ENCODE results near the gene MRO.

MRO gene

DNA sequence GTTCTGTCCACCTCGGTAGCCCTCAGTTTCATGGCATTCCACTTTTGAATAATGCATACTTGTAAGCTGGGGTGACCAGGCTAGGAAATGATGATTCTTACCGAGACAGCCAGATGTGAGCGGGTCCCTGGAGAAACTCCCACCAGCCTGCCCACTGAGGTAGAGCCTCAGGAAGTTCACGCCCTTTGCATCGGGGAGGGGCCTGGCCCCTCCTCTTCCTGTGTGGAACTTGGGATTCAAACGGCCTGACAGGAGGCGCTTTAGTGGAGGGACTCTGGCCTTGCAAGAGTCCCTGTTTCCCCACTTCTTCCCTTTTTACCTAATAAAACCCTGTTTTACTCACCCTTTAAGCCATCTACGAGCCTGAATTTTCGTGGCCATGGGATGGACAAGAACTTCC is 44.6 kb downstream of the MRO start:
- no peak for ATAC-seq
- TF ChIP-seq ESRRG (CRISPR knock-in tag; IDR thresholded peaks at IDR 0.05) (no peak), RARB (CRISPR knock-in tag; IDR thresholded peaks at IDR 0.05) (no peak), ZNF8 (CRISPR knock-in tag; IDR thresholded peaks at IDR 0.05) (no peak), POU6F1 (CRISPR knock-in tag; IDR thresholded peaks at IDR 0.05; ENCODE audit: borderline replicate concordance, low read depth) (no peak), PPARA (CRISPR knock-in tag; IDR thresholded peaks at IDR 0.05; ENCODE audit: borderline replicate concordance) (no peak), CREB5 (CRISPR knock-in tag; IDR thresholded peaks at IDR 0.05; ENCODE audit: low read depth) (no peak), CSDC2 (CRISPR knock-in tag; IDR thresholded peaks at IDR 0.05) (no peak), ZC3H10 (CRISPR knock-in tag; IDR thresholded peaks at IDR 0.05) (no peak), ARNTL (CRISPR knock-in tag; IDR thresholded peaks at IDR 0.05; ENCODE audit: borderline replicate concordance, low read depth) (no peak), ZFP3 (CRISPR knock-in tag; IDR thresholded peaks at IDR 0.05) (no peak), GLIS3 (CRISPR knock-in tag; IDR thresholded peaks at IDR 0.05) (no peak), TOX (CRISPR knock-in tag; IDR thresholded peaks at IDR 0.05; ENCODE audit: borderline replicate concordance) (no peak), BACH2 (CRISPR knock-in tag; IDR thresholded peaks at IDR 0.05; ENCODE audit: borderline replicate concordance) (no peak), ISL1 (CRISPR knock-in tag; IDR thresholded peaks at IDR 0.05) (no peak), OSR1 (CRISPR knock-in tag; IDR thresholded peaks at IDR 0.05) (no peak)
- TF ChIP-seq, protein P1, sequence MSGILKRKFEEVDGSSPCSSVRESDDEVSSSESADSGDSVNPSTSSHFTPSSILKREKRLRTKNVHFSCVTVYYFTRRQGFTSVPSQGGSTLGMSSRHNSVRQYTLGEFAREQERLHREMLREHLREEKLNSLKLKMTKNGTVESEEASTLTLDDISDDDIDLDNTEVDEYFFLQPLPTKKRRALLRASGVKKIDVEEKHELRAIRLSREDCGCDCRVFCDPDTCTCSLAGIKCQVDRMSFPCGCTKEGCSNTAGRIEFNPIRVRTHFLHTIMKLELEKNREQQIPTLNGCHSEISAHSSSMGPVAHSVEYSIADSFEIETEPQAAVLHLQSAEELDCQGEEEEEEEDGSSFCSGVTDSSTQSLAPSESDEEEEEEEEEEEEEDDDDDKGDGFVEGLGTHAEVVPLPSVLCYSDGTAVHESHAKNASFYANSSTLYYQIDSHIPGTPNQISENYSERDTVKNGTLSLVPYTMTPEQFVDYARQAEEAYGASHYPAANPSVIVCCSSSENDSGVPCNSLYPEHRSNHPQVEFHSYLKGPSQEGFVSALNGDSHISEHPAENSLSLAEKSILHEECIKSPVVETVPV (CRISPR knock-in tag; IDR thresholded peaks at IDR 0.05): no peak
- TF ChIP-seq, protein P2, sequence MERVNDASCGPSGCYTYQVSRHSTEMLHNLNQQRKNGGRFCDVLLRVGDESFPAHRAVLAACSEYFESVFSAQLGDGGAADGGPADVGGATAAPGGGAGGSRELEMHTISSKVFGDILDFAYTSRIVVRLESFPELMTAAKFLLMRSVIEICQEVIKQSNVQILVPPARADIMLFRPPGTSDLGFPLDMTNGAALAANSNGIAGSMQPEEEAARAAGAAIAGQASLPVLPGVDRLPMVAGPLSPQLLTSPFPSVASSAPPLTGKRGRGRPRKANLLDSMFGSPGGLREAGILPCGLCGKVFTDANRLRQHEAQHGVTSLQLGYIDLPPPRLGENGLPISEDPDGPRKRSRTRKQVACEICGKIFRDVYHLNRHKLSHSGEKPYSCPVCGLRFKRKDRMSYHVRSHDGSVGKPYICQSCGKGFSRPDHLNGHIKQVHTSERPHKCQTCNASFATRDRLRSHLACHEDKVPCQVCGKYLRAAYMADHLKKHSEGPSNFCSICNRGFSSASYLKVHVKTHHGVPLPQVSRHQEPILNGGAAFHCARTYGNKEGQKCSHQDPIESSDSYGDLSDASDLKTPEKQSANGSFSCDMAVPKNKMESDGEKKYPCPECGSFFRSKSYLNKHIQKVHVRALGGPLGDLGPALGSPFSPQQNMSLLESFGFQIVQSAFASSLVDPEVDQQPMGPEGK (CRISPR knock-in tag; IDR thresholded peaks at IDR 0.05; ENCODE audit: borderline replicate concordance): no peak
- TF ChIP-seq, protein P3, sequence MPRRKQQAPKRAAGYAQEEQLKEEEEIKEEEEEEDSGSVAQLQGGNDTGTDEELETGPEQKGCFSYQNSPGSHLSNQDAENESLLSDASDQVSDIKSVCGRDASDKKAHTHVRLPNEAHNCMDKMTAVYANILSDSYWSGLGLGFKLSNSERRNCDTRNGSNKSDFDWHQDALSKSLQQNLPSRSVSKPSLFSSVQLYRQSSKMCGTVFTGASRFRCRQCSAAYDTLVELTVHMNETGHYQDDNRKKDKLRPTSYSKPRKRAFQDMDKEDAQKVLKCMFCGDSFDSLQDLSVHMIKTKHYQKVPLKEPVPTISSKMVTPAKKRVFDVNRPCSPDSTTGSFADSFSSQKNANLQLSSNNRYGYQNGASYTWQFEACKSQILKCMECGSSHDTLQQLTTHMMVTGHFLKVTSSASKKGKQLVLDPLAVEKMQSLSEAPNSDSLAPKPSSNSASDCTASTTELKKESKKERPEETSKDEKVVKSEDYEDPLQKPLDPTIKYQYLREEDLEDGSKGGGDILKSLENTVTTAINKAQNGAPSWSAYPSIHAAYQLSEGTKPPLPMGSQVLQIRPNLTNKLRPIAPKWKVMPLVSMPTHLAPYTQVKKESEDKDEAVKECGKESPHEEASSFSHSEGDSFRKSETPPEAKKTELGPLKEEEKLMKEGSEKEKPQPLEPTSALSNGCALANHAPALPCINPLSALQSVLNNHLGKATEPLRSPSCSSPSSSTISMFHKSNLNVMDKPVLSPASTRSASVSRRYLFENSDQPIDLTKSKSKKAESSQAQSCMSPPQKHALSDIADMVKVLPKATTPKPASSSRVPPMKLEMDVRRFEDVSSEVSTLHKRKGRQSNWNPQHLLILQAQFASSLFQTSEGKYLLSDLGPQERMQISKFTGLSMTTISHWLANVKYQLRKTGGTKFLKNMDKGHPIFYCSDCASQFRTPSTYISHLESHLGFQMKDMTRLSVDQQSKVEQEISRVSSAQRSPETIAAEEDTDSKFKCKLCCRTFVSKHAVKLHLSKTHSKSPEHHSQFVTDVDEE (CRISPR knock-in tag; IDR thresholded peaks at IDR 0.05): no peak

DNA sequence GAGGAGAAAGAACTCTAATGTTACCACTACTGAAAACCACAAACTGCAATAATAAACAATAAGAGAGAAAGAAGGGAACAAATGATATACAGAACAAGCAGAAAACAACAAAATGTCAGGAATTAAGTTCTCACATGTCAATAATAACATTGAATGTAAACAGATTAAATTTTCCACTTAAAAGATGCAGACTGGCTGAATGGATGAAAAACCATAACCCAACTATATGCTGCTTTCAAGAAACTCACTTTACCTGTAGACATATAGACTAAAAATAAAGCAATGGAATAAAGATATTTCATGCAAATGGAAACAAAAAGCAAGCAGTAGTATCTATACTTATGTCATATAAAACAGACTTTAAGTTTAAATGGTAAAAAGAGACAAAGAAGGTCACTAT is 50.4 kb downstream of the MRO start:
- TF ChIP-seq ESRRG (CRISPR knock-in tag; IDR thresholded peaks at IDR 0.05) (no peak), CREB5 (CRISPR knock-in tag; IDR thresholded peaks at IDR 0.05; ENCODE audit: low read depth) (no peak), TOX (CRISPR knock-in tag; IDR thresholded peaks at IDR 0.05; ENCODE audit: borderline replicate concordance) (no peak), ZC3H10 (CRISPR knock-in tag; IDR thresholded peaks at IDR 0.05) (no peak)
- ATAC-seq: no peak

DNA sequence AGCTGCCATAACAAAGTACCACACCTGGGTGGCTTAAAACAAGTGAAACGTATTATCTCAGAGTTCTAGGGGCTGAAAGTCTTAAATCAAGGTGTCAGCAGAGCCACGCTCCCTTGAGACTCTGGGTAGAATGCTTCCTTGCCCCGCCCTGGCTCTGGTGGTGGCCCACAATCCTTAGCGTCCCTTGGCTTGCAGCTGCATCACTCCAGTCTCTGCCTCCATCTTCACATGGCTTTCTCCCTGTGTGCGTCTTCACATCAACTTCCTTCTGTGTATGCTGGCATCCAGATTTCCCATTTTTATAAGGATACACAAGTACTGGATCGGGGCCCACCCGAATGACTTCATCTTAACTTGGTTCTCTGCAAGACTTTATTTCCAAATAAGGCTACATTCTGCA is 62.5 kb downstream of the MRO start:
- no peak for ATAC-seq
- no peak for TF ChIP-seq ZFP30 (CRISPR knock-in tag; IDR thresholded peaks at IDR 0.05)
- no peak for TF ChIP-seq ZNF8 (CRISPR knock-in tag; IDR thresholded peaks at IDR 0.05)
- TF ChIP-seq TOX (CRISPR knock-in tag; IDR thresholded peaks at IDR 0.05; ENCODE audit: borderline replicate concordance): no peak
- no peak for TF ChIP-seq BACH2 (CRISPR knock-in tag; IDR thresholded peaks at IDR 0.05; ENCODE audit: borderline replicate concordance)
- TF ChIP-seq, protein P2 (CRISPR knock-in tag; IDR thresholded peaks at IDR 0.05; ENCODE audit: borderline replicate concordance): no peak
- TF ChIP-seq ISL1 (CRISPR knock-in tag; IDR thresholded peaks at IDR 0.05): no peak
- no peak for TF ChIP-seq RARB (CRISPR knock-in tag; IDR thresholded peaks at IDR 0.05)
- TF ChIP-seq, protein P3 (CRISPR knock-in tag; IDR thresholded peaks at IDR 0.05): no peak
- TF ChIP-seq ZC3H10 (CRISPR knock-in tag; IDR thresholded peaks at IDR 0.05): no peak
- TF ChIP-seq, protein P1 (CRISPR knock-in tag; IDR thresholded peaks at IDR 0.05): no peak
